Astrocyte (in vitro differentiated cells and primary cell): ENCODE measurements around the gene RSPH1.

Source experiments
- EZH2 ChIP-seq: IDR thresholded peaks from 2 replicates; pipeline ENCODE4 v1.6.1; 2012; ENCODE audit warnings: mild to moderate bottlenecking, low read length, inconsistent platforms; ENCODE audit not compliant: insufficient read depth
- TF ChIP-seq, protein P1 (sequence below): IDR thresholded peaks from 2 replicates; pipeline ENCODE4 v1.5.1; 2011; ENCODE audit warnings: low read depth, mild to moderate bottlenecking, inconsistent platforms, low read length, moderate library complexity; ENCODE audit not compliant: insufficient read depth

GRCh38 chr21:42426424-42426823 lies 69.6 kb downstream of the RSPH1 start:
- TF ChIP-seq, protein P1, sequence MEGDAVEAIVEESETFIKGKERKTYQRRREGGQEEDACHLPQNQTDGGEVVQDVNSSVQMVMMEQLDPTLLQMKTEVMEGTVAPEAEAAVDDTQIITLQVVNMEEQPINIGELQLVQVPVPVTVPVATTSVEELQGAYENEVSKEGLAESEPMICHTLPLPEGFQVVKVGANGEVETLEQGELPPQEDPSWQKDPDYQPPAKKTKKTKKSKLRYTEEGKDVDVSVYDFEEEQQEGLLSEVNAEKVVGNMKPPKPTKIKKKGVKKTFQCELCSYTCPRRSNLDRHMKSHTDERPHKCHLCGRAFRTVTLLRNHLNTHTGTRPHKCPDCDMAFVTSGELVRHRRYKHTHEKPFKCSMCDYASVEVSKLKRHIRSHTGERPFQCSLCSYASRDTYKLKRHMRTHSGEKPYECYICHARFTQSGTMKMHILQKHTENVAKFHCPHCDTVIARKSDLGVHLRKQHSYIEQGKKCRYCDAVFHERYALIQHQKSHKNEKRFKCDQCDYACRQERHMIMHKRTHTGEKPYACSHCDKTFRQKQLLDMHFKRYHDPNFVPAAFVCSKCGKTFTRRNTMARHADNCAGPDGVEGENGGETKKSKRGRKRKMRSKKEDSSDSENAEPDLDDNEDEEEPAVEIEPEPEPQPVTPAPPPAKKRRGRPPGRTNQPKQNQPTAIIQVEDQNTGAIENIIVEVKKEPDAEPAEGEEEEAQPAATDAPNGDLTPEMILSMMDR, result no peak
- no peak for TF ChIP-seq EZH2
